ENCODE measurements around the gene ANAPC2. TPM values are rescaled to one million over a fixed set of nuclear protein-coding genes. Genes with fewer than 3 reads are reported as not detected.
A peak's percentile ranks its signal among the peaks of the same experiment; 100 is the strongest.

ANAPC2 gene
- total RNA-seq, 1 experiment from 2014 or later, result 80.9 TPM

- TF ChIP-seq JAZF1 (CRISPR knock-in tag; IDR thresholded peaks at IDR 0.05) (no peak), AR (CRISPR knock-in tag; IDR thresholded peaks at IDR 0.05) (no peak), TEAD4 (CRISPR knock-in tag; IDR thresholded peaks at IDR 0.05) (no peak), TEAD1 (CRISPR knock-in tag; IDR thresholded peaks at IDR 0.05) (peak; percentile 55; the same call in 1 of the 2 replicates), KAT7 (CRISPR knock-in tag; IDR thresholded peaks at IDR 0.05; ENCODE audit: borderline replicate concordance) (peak; percentile 94; the same call in 1 of the 2 replicates), ZNF232 (CRISPR knock-in tag; IDR thresholded peaks at IDR 0.05) (0 out of 2 replicates have a peak, but pooled peaks have one; percentile 66), ZNF671 (CRISPR knock-in tag; IDR thresholded peaks at IDR 0.05) (0 out of 2 replicates have a peak, but pooled peaks have one; percentile 16), ARID4B (CRISPR knock-in tag; IDR thresholded peaks at IDR 0.05; ENCODE audit: borderline replicate concordance) (peak; percentile 85; the same call in 1 of the 2 replicates), STAT6 (CRISPR knock-in tag; conservative IDR thresholded peaks at IDR 0.05; ENCODE audit: low read depth) (no peak), ZNF219 (CRISPR knock-in tag; IDR thresholded peaks at IDR 0.05; ENCODE audit: borderline replicate concordance) (no peak), MLX (CRISPR knock-in tag; IDR thresholded peaks at IDR 0.05) (no peak), CDX4 (CRISPR knock-in tag; IDR thresholded peaks at IDR 0.05; ENCODE audit: borderline replicate concordance) (no peak), E2F5 (CRISPR knock-in tag; IDR thresholded peaks at IDR 0.05) (peak; percentile 87; the same call in 1 of the 2 replicates), MYBL2 (CRISPR knock-in tag; IDR thresholded peaks at IDR 0.05) (peak; percentile 86; the same call in 1 of the 2 replicates), SMAD4 (CRISPR knock-in tag; IDR thresholded peaks at IDR 0.05) (no peak), ZBTB43 (CRISPR knock-in tag; IDR thresholded peaks at IDR 0.05) (no peak), GRHL2 (CRISPR knock-in tag; IDR thresholded peaks at IDR 0.05; ENCODE audit: insufficient replicate concordance, severe bottlenecking) (no peak), ATF2 (CRISPR knock-in tag; IDR thresholded peaks at IDR 0.05; ENCODE audit: borderline replicate concordance, low read depth) (no peak), ATF6 (CRISPR knock-in tag; IDR thresholded peaks at IDR 0.05) (no peak)
Measured at GRCh38 chr9:137188490-137189296, at the start of gene ANAPC2, which contains the start of gene SSNA1 (continued).

Measured in WTC11 (cell line).